Karpas-422 (cell line): ENCODE measurements around the gene CD82. TPM values are rescaled to one million over a fixed set of nuclear protein-coding genes. Genes with fewer than 3 reads are reported as not detected.
"Not testable (repeated sequence)": the region's sequence is repeated elsewhere in the genome, so short reads cannot be mapped to it uniquely, and the experiment has no call there.

ENCODE experiments used
- DNase-seq: peaks from one replicate; pipeline ENCODE4 v3.0.0-alpha.2; 2015
- H2AFZ ChIP-seq: fragments of 200-600 bp; sonication (generic); 2 replicates; pipeline ENCODE4 v1.6.1; 2014; ENCODE audit warnings: antibody characterized with exemption, low read length, mixed read lengths
- H3K27ac ChIP-seq: fragments of 200-600 bp; sonication (generic); 2 replicates; pipeline ENCODE4 v1.5.1; 2014; ENCODE audit warnings: mild to moderate bottlenecking, low read length, moderate library complexity
- H3K27me3 ChIP-seq: fragments of 200-600 bp; sonication (generic); 2 replicates; pipeline ENCODE4 v1.6.1; 2014; ENCODE audit warnings: low read length, mixed read lengths
- H3K36me3 ChIP-seq: fragments of 200-600 bp; sonication (generic); 2 replicates; pipeline ENCODE4 v1.6.1; 2014; ENCODE audit warnings: low read length, mixed read lengths; ENCODE audit not compliant: insufficient read depth
- H3K4me1 ChIP-seq: fragments of 200-600 bp; sonication (generic); 2 replicates; pipeline ENCODE4 v1.6.1; 2014; ENCODE audit warnings: mild to moderate bottlenecking, low read length, mixed read lengths
- H3K4me2 ChIP-seq: fragments of 200-600 bp; sonication (generic); 2 replicates; pipeline ENCODE4 v1.6.1; 2014; ENCODE audit warnings: low read length, low read depth, mild to moderate bottlenecking; ENCODE audit not compliant: poor library complexity, severe bottlenecking
- H3K4me3 ChIP-seq: fragments of 200-600 bp; sonication (generic); 2 replicates; pipeline ENCODE4 v1.5.1; 2014; ENCODE audit warnings: mild to moderate bottlenecking, antibody characterized with exemption, low read length, mixed read lengths
- H3K79me2 ChIP-seq: fragments of 200-600 bp; sonication (generic); 2 replicates; pipeline ENCODE4 v1.6.1; 2014; ENCODE audit warnings: mild to moderate bottlenecking, low read length, mixed read lengths
- H3K9ac ChIP-seq: fragments of 200-600 bp; sonication (generic); 2 replicates; pipeline ENCODE4 v1.6.0; 2014; ENCODE audit warnings: low read length
- H3K9me2 ChIP-seq: fragments of 200-600 bp; sonication (generic), shearing (Covaris generic); replicated peaks from 2 replicates; pipeline ENCODE4 v1.6.0; 2014; ENCODE audit warnings: mild to moderate bottlenecking, low read length, moderate library complexity; ENCODE audit not compliant: insufficient read depth
- H3K9me3 ChIP-seq: fragments of 300-700, 200-600 bp; sonication (generic); 2 replicates; pipeline ENCODE4 v1.6.1; 2014; ENCODE audit warnings: low read length, mixed read lengths
- H4K20me1 ChIP-seq: fragments of 200-600 bp; sonication (generic); 2 replicates; pipeline ENCODE4 v1.6.1; 2014; ENCODE audit warnings: mild to moderate bottlenecking, antibody characterized with exemption, low read length, low read depth; ENCODE audit not compliant: insufficient read depth
- total RNA-seq: library from RNA; depleted of rRNA; stranded (reverse); fragments of >200 nt; shearing (Covaris generic); gene quantifications from 2 replicates; pipeline ENCODE4 v1.2.3, GENCODE V29; 2014; ENCODE audit warnings: low replicate concordance

CD82 gene
- total RNA-seq, 1 experiment from 2014 or later: 22.2 TPM

DNA sequence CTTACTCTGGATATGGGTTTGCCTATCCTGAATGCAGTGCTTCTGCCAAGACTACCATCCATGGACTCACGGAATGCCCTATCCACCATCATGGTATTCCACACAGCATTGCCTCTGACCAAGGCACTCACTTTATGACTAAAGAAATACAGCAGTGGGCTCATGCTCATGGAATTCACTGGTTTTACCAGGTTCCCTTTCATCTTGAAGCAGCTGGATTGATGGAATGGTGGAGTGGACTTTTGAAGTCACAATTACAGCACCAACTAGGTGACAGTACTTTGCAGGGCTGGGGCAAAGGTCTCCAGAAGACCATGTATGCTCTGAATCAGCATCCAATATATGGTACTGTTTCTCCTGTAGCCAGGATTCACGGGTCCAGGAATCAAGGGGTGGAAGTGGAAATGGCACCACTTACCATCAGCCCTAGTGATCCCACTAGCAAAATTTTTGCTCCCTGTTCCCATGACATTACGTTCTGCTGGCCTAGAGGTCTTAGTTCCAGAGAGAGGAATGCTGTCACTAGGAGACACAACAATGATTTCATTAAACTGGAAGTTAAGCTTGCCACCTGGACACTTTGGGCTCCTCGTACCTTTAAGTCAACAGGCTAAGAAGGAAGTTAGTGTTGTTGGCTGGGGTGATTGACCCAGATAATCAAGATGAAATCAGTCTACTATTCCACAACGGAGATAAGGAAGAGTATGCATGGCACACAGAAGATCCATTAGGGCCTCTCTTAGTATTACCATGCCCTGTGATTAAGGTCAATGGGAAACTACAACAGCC, 16.3 kb upstream of the CD82 start:
- not testable (repeated sequence) for H3K27ac ChIP-seq, H3K79me2 ChIP-seq, H4K20me1 ChIP-seq, H3K9me3 ChIP-seq, H3K9ac ChIP-seq, H2AFZ ChIP-seq, H3K36me3 ChIP-seq, H3K4me1 ChIP-seq, H3K9me2 ChIP-seq, H3K27me3 ChIP-seq, H3K4me2 ChIP-seq, DNase-seq, H3K4me3 ChIP-seq

DNA sequence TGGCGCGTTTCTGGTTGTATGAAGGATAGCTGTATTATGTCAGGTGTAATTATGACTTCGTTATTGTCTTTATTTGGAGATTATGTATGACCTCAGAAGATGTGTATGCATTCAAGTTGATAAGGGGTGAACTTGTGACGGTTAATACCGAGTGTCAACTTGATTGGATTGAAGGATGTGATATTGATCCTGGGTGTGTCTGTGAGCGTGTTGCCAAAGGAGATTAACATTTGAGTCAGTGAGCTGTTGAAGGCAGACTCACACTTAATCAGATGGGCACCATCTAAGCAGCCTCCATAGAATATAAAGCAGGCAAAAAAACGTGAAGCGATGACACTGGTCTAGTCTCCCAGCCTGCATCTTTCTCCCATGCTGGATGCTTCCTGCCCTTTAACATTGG, 15.3 kb upstream of the CD82 start:
- Histone ChIP-seq H4K20me1 (no peaks in the 10 kb centered on the region), H2AFZ (no peak overlapping the region), H3K27me3 (no peaks in the 10 kb centered on the region), H3K9me2 (no peaks in the 10 kb centered on the region), H3K4me3 (no peak overlapping the region), H3K9ac (no peak overlapping the region), H3K36me3 (no peaks in the 10 kb centered on the region), H3K4me1 (peaks cover under 1% of the 10 kb centered on the region), H3K27ac (no peak overlapping the region), H3K79me2 (no peaks in the 10 kb centered on the region), H3K4me2 (no peak overlapping the region), H3K9me3 (no peaks in the 10 kb centered on the region)
- no peak for DNase-seq

DNA sequence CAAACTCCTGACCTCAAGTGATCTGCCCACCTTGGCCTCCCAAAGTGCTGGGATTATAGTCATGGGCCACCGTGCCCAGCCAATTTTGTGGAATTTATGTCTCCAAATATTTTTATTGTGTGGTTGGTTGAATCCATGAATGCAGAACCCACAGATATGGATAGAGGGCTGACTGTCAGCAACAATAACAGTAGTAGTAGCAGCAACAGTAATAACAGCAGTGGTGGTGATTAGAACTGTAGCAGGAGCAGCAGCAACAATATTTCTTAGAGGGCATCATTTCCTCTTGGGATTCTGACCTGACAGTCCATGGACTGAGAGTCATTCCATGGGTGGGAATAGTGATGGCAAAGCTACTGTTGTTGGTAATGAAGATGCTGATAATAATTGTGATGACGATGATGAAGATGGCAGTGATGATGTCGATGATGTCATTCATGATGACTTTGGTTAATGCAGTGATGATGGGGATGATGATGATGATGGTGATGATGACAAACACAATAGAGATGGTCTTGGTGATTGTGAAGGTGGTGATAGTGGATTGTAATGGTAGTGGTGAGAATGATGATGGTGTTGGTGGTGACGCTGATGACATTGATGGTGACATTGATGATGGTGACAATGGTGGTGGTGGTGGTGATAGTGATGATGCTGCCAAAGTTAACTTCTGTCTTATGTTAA, 13.9 kb upstream of the CD82 start:
- no peak overlapping the region for H3K4me3 ChIP-seq
- no peaks in the 10 kb centered on the region for H3K9me3 ChIP-seq
- no peaks in the 10 kb centered on the region for H4K20me1 ChIP-seq
- no peaks in the 10 kb centered on the region for H3K9me2 ChIP-seq
- H3K4me1 ChIP-seq: peaks cover 5% of the 10 kb centered on the region
- no peak overlapping the region for H3K27ac ChIP-seq
- no peaks in the 10 kb centered on the region for H3K27me3 ChIP-seq
- no peak overlapping the region for H2AFZ ChIP-seq
- H3K9ac ChIP-seq: no peak overlapping the region
- H3K36me3 ChIP-seq: no peaks in the 10 kb centered on the region
- H3K4me2 ChIP-seq: no peak overlapping the region
- no peak for DNase-seq
- no peaks in the 10 kb centered on the region for H3K79me2 ChIP-seq

DNA sequence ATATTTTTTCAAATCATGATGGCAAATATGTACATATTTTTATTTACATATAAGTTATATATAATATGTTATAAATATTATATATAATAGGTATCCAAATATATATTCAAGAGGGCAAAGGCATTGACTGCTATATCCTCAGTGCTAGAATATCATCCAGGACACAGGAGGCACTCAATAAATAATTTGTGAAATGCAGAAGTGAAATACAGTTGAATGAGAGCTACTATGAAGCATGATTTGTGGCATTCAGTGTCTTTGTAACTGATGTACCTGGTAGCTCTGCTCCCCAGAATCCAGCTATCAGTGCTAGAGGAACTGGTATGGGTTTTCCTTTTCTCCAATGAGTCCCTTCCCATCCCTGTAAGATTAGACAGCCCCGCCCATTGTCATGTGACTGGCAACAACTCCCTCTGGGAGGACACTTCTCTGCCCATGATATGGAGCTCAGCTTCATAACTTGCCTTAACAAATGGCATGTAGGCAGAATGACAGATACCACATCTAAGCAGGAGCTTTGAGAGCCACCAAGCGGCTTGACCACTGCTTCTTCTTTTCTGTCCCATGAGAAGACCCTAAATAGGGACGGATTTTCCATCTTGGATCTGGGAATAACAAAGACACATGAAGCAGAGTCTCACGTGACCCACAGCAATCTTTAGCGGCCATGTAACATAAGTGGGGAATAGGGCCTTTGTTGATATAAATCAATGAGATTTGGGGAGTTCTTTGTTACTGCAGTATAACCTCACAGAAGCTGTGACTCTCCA, 10.2 kb upstream of the CD82 start:
- H3K9me3 ChIP-seq: no peaks in the 10 kb centered on the region
- no peak overlapping the region for H3K4me3 ChIP-seq
- no peak overlapping the region for H3K4me2 ChIP-seq
- no peaks in the 10 kb centered on the region for H3K79me2 ChIP-seq
- H3K4me1 ChIP-seq: peaks cover 39% of the 10 kb centered on the region
- no peak overlapping the region for H3K9ac ChIP-seq
- H4K20me1 ChIP-seq: no peaks in the 10 kb centered on the region
- no peaks in the 10 kb centered on the region for H3K9me2 ChIP-seq
- no peaks in the 10 kb centered on the region for H3K27me3 ChIP-seq
- H3K27ac ChIP-seq: no peak overlapping the region
- H2AFZ ChIP-seq: no peak overlapping the region
- H3K36me3 ChIP-seq: no peaks in the 10 kb centered on the region
- no peak for DNase-seq

DNA sequence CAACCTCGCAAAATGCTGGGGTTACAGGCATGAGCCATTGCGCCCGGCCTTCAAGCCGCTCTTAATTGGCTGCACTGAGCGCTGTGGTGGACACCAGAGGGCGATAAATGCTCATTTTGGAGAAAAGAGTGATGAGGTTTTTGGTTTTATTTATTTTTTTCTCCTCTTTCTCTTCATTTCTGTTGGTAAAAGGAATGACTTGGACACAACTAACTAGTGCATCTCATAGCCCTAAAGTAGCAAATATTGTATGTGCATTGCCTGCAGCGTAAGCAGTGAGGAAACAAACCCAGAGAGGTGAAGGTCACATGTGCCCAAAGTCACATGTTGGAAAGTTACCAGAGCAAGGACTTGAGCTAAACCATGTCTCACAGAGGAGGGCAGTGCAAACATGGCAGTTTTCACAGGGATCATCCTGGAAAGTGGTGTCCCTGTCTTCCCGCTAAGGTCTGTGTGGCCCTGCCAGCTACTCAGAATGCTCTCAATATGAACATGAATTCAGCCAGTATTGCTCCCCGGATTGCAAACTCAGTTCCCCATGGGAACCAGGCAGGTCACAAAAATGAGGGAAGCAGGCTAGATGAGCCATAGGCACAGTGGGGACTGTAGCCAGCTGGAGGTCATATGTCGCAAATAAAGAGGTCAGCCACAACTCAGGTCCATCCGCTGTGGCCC, 8.6 kb upstream of the CD82 start:
- Histone ChIP-seq H3K4me2 (peak overlapping the region; percentile 47), H4K20me1 (no peaks in the 10 kb centered on the region), H3K9me3 (no peaks in the 10 kb centered on the region), H3K4me3 (0 out of 2 replicates have a peak overlapping the region, but pooled peaks have one; percentile 5), H3K36me3 (no peaks in the 10 kb centered on the region), H3K4me1 (peaks cover 44% of the 10 kb centered on the region), H3K9ac (peak overlapping the region; percentile 56), H3K27ac (peak overlapping the region; percentile 93), H3K79me2 (no peaks in the 10 kb centered on the region), H2AFZ (peak overlapping the region; percentile 64; the same call in 1 of the 2 replicates), H3K27me3 (no peaks in the 10 kb centered on the region), H3K9me2 (no peaks in the 10 kb centered on the region)
- peak; percentile 88 for DNase-seq

DNA sequence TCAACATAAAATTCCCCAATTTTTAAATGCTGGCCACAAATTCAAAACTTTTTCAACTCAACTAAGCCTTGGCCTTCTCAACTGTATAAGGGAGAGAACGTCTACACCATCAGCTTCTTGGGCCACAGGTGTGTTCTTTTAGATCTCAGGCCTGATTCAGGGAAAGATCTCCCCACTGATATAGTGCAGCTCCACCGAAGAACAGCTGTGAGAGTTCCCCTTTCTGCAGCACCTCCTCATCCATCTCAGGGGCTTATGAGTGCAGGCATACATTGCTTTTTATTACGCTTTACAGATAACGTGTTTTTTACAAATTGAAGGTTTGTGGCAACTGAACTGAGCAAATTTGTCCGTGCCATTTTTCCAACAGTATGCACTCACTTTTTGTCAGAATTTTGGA, 8.0 kb upstream of the CD82 start:
- peak overlapping the region; percentile 47 for H3K4me2 ChIP-seq
- H3K9me2 ChIP-seq: no peaks in the 10 kb centered on the region
- no peaks in the 10 kb centered on the region for H3K79me2 ChIP-seq
- peaks cover 44% of the 10 kb centered on the region for H3K4me1 ChIP-seq
- H3K9me3 ChIP-seq: no peaks in the 10 kb centered on the region
- H3K27me3 ChIP-seq: no peaks in the 10 kb centered on the region
- peak overlapping the region; percentile 68; the same call in 1 of the 2 replicates for H2AFZ ChIP-seq
- 0 out of 2 replicates have a peak overlapping the region, but pooled peaks have one; percentile 5 for H3K4me3 ChIP-seq
- peak overlapping the region; percentile 93 for H3K27ac ChIP-seq
- peak; percentile 81 for DNase-seq
- H3K9ac ChIP-seq: peak overlapping the region; percentile 56
- H3K36me3 ChIP-seq: no peaks in the 10 kb centered on the region
- no peaks in the 10 kb centered on the region for H4K20me1 ChIP-seq

DNA sequence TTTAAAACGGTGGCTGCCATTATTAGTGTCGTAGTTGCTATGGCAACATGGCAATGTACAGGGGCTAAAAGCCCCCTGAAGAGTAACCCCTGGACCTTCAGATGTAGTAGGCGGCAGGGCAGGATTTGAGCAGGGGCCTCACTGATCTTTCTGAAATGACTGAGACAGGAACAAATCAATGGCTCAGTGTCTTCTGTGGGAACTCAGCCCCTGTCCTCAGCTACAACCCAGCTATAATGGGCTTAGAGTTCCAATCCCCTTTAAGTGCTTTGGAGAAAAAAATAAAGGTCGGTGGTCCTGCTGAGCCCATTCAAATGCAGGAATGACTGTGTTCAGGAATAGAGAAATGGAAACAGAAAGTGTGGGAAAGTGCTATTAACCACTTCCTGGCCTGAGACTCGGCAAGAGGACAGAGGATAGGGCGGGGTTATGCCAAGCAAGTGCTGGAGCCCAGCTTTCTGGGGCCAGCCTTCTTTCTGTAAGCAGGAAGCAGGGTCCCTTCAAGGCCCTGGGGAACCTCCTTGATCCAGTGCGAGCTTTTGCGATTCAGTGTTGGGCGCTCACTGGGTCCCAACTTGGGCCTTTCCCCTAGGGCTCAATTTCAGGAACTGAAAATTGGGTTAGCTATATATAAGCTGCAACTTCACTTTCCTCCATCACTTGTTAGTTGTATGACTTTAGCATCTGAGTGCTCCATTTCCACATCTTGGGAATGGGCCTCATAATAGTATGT, 6.1 kb upstream of the CD82 start:
- Histone ChIP-seq H3K79me2 (no peaks in the 10 kb centered on the region), H3K4me2 (peak overlapping the region; percentile 78), H3K9ac (peak overlapping the region; percentile 57), H4K20me1 (no peaks in the 10 kb centered on the region), H3K27me3 (no peaks in the 10 kb centered on the region), H3K9me2 (no peaks in the 10 kb centered on the region), H3K4me3 (peak overlapping the region; percentile 52), H3K4me1 (peaks cover 48% of the 10 kb centered on the region), H3K36me3 (no peaks in the 10 kb centered on the region), H3K9me3 (no peaks in the 10 kb centered on the region), H2AFZ (peak overlapping the region; percentile 38; the same call in 1 of the 2 replicates), H3K27ac (peak overlapping the region; percentile 87)
- DNase-seq: peak; percentile 92
